HG03460 (cell line): ENCODE measurements around the gene H2BW1.
"Not testable (repeated sequence)": the region's sequence is repeated elsewhere in the genome, so short reads cannot be mapped to it uniquely, and the experiment has no call there.

Source experiments
- ATAC-seq: cut with Tn5 transposase; IDR thresholded peaks from one replicate; pipeline ENCODE4 v1.9.1; 2021; ENCODE audit not compliant: unreplicated experiment

H2BW1 gene

GRCh38 chrX:104013606-104014005, at the start of gene H2BW1:
H2BW1 (minus strand) TSS chrX:104013708; CDS start chrX:104013576, 132 bp downstream.
- no peak for ATAC-seq

DNA sequence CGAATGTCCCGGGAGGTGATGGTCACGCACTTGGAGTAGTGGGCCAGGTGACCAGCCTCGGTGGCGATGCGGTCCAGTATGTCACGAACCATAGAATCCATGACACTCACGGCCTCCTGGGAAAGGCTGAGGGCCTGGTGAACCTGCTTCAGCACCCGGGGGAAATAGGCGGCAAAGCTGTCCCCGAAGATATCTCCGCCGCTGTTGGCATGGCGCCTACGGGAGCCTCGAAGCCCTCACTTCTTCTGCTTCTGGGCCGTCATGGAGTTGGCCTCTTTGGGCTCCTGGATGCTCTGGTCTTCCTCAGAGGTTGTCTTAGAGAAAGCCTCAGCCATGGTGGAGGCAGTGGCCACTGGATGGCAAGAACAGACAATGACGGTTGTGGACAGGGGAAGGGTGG, 49.1 kb upstream of the H2BW1 start:
- not testable (repeated sequence) for ATAC-seq

GRCh38 chrX:104054956-104055355, 41.4 kb upstream of the H2BW1 start:
- ATAC-seq: not testable (repeated sequence)

DNA sequence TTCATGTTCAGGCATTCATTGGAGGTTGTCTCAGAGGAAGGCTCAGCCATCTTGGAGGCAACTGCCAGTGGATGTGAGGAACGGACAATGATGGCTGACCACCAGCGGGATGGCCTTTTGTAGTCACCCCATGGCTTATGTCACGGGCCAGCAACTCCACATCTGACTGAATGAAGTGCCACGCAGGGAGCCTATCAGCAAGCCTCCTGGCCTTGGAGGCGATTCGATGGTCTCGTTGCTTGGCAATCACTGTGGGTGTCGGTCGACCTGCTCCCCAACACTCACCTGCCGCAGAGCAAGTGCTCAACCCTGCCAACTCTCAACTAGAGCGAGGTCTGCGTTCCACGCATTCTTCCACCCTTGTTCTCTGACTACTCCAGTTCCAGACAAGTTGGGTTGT, 33.7 kb upstream of the H2BW1 start:
- ATAC-seq: no peak

- no peak for ATAC-seq
Measured at GRCh38 chrX:104045642-104046041, 32.1 kb upstream of the H2BW1 start.

- ATAC-seq: no peak
Measured at GRCh38 chrX:104041003-104041402, 27.5 kb upstream of the H2BW1 start.

- ATAC-seq: no peak
Measured at GRCh38 chrX:104039689-104040505, 26.4 kb upstream of the H2BW1 start, which contains the start of gene H2BW2. H2BW2 (plus strand) TSS chrX:104039956; CDS start chrX:104039995, 39 bp downstream.

GRCh38 chrX:104018126-104018525, 4.6 kb upstream of the H2BW1 start:
- ATAC-seq: no peak

DNA sequence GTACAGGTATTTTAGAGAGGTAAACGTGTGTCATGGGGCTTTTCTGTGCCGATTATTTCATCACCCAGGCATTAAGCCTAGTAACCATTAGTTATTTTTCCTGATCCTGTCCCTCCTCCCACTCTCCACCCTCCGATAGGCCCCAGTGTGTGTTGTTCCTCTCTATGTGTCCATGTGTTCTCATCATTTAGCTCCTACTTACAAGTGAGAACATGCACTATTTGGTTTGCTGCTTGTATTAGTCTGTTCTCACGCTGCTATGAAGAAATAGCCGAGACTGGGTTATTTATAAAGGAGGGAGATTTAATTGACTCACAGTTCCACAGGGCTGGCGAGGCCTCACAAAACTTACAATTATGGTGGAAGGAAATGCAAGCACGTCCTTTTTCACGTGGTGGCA, 2.1 kb upstream of the H2BW1 start:
- ATAC-seq: not testable (repeated sequence)

DNA sequence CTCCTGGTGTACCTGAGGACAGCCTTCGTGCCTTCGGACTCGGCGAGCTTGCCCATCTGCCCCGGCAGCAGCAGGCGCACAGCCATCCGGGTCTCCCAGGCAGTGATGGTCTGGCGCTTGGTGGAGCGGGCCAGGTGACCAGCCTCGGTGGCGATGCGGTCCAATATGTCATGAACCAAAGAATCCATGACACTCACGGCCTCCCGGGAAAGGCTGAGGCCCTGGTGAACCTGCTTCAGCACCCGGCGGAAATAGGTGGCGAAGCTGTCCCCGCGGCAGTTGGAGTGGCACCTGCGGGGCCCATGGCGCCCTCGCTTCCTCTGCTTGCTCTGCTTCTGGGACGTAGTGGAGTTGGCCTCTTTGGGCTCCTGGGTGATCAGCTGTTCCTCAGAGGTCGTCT, 350 bp downstream of the H2BW1 start:
- no peak for ATAC-seq

DNA sequence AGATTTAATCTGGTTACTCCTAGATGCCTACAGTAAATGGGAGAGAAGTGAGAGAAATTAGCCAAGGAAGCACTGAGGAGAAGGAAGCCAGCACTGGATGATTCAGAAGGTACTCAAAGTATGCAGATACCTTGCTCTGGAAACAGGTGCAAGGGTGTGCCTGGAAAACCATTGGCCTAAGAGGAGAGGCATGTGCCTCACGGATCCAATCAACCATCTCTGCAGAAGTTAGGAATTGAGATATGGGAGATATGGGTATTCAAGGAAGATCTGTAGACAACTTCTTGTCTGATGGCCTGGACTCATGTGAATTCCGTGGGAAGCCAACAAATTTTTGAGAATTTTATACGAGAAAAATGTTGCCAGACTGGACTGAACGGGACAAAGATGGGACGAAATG, 4.7 kb downstream of the H2BW1 start:
- ATAC-seq: no peak

GRCh38 chrX:103999234-103999633, 14.3 kb downstream of the H2BW1 start:
- ATAC-seq: peak; percentile 93

- not testable (repeated sequence) for ATAC-seq
Measured at GRCh38 chrX:103983508-103983907, 30.0 kb downstream of the H2BW1 start.

DNA sequence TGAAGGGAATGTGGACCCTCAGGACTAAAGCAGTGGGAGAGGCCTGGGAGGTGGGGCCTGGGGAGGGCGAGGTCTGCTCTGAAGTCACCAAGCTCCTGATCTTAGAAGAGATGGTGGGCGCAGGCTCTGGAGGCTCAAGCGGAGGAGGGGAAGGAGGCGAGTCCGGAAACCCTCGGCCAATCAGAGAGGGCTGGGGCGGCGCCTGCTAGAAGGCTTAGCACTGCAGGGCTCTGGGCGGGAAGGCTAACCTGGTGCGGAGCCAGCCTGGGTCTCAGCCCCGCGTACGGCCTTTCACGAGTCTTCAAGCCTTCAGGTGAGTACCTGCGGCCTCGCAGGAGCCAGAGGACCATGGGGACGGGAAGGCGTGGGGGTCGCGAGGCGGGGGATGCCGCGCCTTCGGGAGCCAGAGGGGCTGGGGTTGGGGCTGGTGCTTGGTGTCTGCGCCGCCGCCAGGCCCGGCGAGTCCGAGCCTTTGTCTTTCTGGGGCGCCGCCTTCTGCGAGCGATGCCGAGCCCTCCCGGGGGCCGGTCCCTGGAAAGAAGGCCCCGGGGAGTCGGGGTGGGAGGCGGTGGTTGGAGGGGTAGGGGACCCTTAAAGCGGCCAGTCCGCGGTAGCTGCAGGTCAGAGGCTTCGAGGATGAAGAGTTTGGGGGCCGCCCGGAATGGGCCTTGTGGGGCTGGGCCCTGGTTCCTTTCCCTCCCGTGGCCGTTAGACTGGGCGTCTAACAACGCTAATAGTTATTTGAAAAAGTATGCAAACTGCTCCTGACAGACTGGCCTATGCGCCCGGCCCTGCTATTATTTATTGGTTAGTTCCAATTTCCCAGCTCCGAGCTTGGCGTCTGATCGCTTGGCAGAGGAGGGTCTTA, 50.9 kb downstream of the H2BW1 start, which contains the start of gene TMSB15B:
Gene TMSB15B, plus strand, starts transcription at position 217 of the 868 bp plus-strand sequence.
- ATAC-seq: peak; percentile 99
